ENCODE measurements around the gene ANKRD28.
A peak's percentile ranks its signal among the peaks of the same experiment; 100 is the strongest.
"Not testable (repeated sequence)": the region's sequence is repeated elsewhere in the genome, so short reads cannot be mapped to it uniquely, and the experiment has no call there.

Gene ANKRD28

GRCh38 chr3:15813079-15813478 is 15.3 kb upstream of the ANKRD28 start:
- not testable (repeated sequence) for H3K27ac Mint-ChIP-seq; H3K36me3 Mint-ChIP-seq (ENCODE audit: low read depth); H3K9me3 Mint-ChIP-seq; DNase-seq; H3K27me3 Mint-ChIP-seq; H3K4me3 Mint-ChIP-seq
- peaks cover 50% of the 10 kb centered on the region for H3K4me1 Mint-ChIP-seq (ENCODE audit: low read depth)

- Mint-ChIP-seq H3K4me3 (no peak overlapping the region), H3K27me3 (no peaks in the 10 kb centered on the region), H3K9me3 (no peaks in the 10 kb centered on the region), H3K4me1 (ENCODE audit: low read depth) (peaks cover 48% of the 10 kb centered on the region), H3K27ac (no peak overlapping the region), H3K36me3 (ENCODE audit: low read depth) (peaks cover 3% of the 10 kb centered on the region)
- DNase-seq: no peak
Measured at GRCh38 chr3:15812183-15812582, 14.4 kb upstream of the ANKRD28 start.

GRCh38 chr3:15810702-15811101 is 12.9 kb upstream of the ANKRD28 start:
- H3K27me3 Mint-ChIP-seq: no peaks in the 10 kb centered on the region
- no peak for DNase-seq
- H3K9me3 Mint-ChIP-seq: no peaks in the 10 kb centered on the region
- peak overlapping the region; percentile 18 for H3K27ac Mint-ChIP-seq
- H3K36me3 Mint-ChIP-seq (ENCODE audit: low read depth): peaks cover 3% of the 10 kb centered on the region
- H3K4me1 Mint-ChIP-seq (ENCODE audit: low read depth): peaks cover 48% of the 10 kb centered on the region
- no peak overlapping the region for H3K4me3 Mint-ChIP-seq

GRCh38 chr3:15809313-15809712 is 11.5 kb upstream of the ANKRD28 start:
- Mint-ChIP-seq H3K27ac (no peak overlapping the region), H3K36me3 (ENCODE audit: low read depth) (peaks cover 3% of the 10 kb centered on the region), H3K4me3 (no peak overlapping the region), H3K4me1 (ENCODE audit: low read depth) (peaks cover 55% of the 10 kb centered on the region), H3K9me3 (no peaks in the 10 kb centered on the region), H3K27me3 (no peaks in the 10 kb centered on the region)
- DNase-seq: no peak

GRCh38 chr3:15808679-15809310 is 11.0 kb upstream of the ANKRD28 start:
- H3K27ac Mint-ChIP-seq: no peak overlapping the region
- peaks cover 3% of the 10 kb centered on the region for H3K36me3 Mint-ChIP-seq (ENCODE audit: low read depth)
- peaks cover 57% of the 10 kb centered on the region for H3K4me1 Mint-ChIP-seq (ENCODE audit: low read depth)

GRCh38 chr3:15805756-15806266 is 8.0 kb upstream of the ANKRD28 start:
- H3K9me3 Mint-ChIP-seq: peaks cover 5% of the 10 kb centered on the region
- peaks cover 5% of the 10 kb centered on the region for H3K36me3 Mint-ChIP-seq (ENCODE audit: low read depth)
- peaks cover 77% of the 10 kb centered on the region for H3K4me1 Mint-ChIP-seq (ENCODE audit: low read depth)
- H3K4me3 Mint-ChIP-seq: no peak overlapping the region
- peak overlapping the region; percentile 50 for H3K27ac Mint-ChIP-seq
- no peaks in the 10 kb centered on the region for H3K27me3 Mint-ChIP-seq
- DNase-seq: no peak

More at GRCh38 chr3:15808679-15809310, 11.0 kb upstream of the ANKRD28 start:
- no peak for DNase-seq
- H3K27me3 Mint-ChIP-seq: no peaks in the 10 kb centered on the region
- no peaks in the 10 kb centered on the region for H3K9me3 Mint-ChIP-seq
- H3K4me3 Mint-ChIP-seq: no peak overlapping the region

GRCh38 chr3:15804553-15805095 is 6.8 kb upstream of the ANKRD28 start:
- Mint-ChIP-seq H3K27ac (peak overlapping the region; percentile 41), H3K27me3 (no peaks in the 10 kb centered on the region), H3K4me3 (no peak overlapping the region), H3K4me1 (ENCODE audit: low read depth) (peaks cover 77% of the 10 kb centered on the region), H3K36me3 (ENCODE audit: low read depth) (peaks cover 5% of the 10 kb centered on the region), H3K9me3 (peaks cover 5% of the 10 kb centered on the region)
- no peak for DNase-seq

- no peak for DNase-seq
- Mint-ChIP-seq H3K27me3 (no peaks in the 10 kb centered on the region), H3K4me3 (no peak overlapping the region), H3K36me3 (ENCODE audit: low read depth) (peaks cover 5% of the 10 kb centered on the region), H3K4me1 (ENCODE audit: low read depth) (peaks cover 75% of the 10 kb centered on the region), H3K27ac (no peak overlapping the region), H3K9me3 (peaks cover 5% of the 10 kb centered on the region)
Measured at GRCh38 chr3:15803921-15804320, 6.1 kb upstream of the ANKRD28 start.

- DNase-seq: no peak
- H3K27me3 Mint-ChIP-seq: no peaks in the 10 kb centered on the region
- H3K4me1 Mint-ChIP-seq (ENCODE audit: low read depth): peaks cover 82% of the 10 kb centered on the region
- peaks cover 5% of the 10 kb centered on the region for H3K9me3 Mint-ChIP-seq
- H3K4me3 Mint-ChIP-seq: no peak overlapping the region
- peak overlapping the region; percentile 13 for H3K27ac Mint-ChIP-seq
- H3K36me3 Mint-ChIP-seq (ENCODE audit: low read depth): peaks cover 5% of the 10 kb centered on the region
Measured at GRCh38 chr3:15801298-15801697, 3.5 kb upstream of the ANKRD28 start.

- Mint-ChIP-seq H3K27ac (no peak overlapping the region), H3K36me3 (ENCODE audit: low read depth) (peaks cover 5% of the 10 kb centered on the region), H3K4me1 (ENCODE audit: low read depth) (peaks cover 79% of the 10 kb centered on the region), H3K4me3 (no peak overlapping the region), H3K27me3 (no peaks in the 10 kb centered on the region), H3K9me3 (peaks cover 5% of the 10 kb centered on the region)
- no peak for DNase-seq
Measured at GRCh38 chr3:15800780-15801179, 3.0 kb upstream of the ANKRD28 start.

- peaks cover 79% of the 10 kb centered on the region for H3K4me1 Mint-ChIP-seq (ENCODE audit: low read depth)
- no peak overlapping the region for H3K27ac Mint-ChIP-seq
- no peak overlapping the region for H3K4me3 Mint-ChIP-seq
- H3K9me3 Mint-ChIP-seq: peaks cover 5% of the 10 kb centered on the region
- H3K36me3 Mint-ChIP-seq (ENCODE audit: low read depth): peaks cover 5% of the 10 kb centered on the region
- no peak for DNase-seq
- H3K27me3 Mint-ChIP-seq: no peaks in the 10 kb centered on the region
Measured at GRCh38 chr3:15800327-15800726, 2.5 kb upstream of the ANKRD28 start.

GRCh38 chr3:15798533-15799245 is 910 bp upstream of the ANKRD28 start:
- peaks cover 5% of the 10 kb centered on the region for H3K9me3 Mint-ChIP-seq
- DNase-seq: no peak
- H3K4me3 Mint-ChIP-seq: no peak overlapping the region
- peak overlapping the region; percentile 59 for H3K27ac Mint-ChIP-seq
- peaks cover 78% of the 10 kb centered on the region for H3K4me1 Mint-ChIP-seq (ENCODE audit: low read depth)
- H3K36me3 Mint-ChIP-seq (ENCODE audit: low read depth): peaks cover 17% of the 10 kb centered on the region
- no peaks in the 10 kb centered on the region for H3K27me3 Mint-ChIP-seq

GRCh38 chr3:15796771-15797641 is 773 bp downstream of the ANKRD28 start:
- Mint-ChIP-seq H3K27me3 (no peaks in the 10 kb centered on the region), H3K9me3 (no peaks in the 10 kb centered on the region), H3K4me3 (peak overlapping the region; percentile 60), H3K36me3 (ENCODE audit: low read depth) (peaks cover 22% of the 10 kb centered on the region), H3K27ac (peak overlapping the region; percentile 93), H3K4me1 (ENCODE audit: low read depth) (peaks cover 74% of the 10 kb centered on the region)
- no peak for DNase-seq

- peak overlapping the region; percentile 93 for H3K27ac Mint-ChIP-seq
- peaks cover 72% of the 10 kb centered on the region for H3K4me1 Mint-ChIP-seq (ENCODE audit: low read depth)
- H3K27me3 Mint-ChIP-seq: no peaks in the 10 kb centered on the region
Measured at GRCh38 chr3:15796331-15796730, 1.4 kb downstream of the ANKRD28 start.

More at GRCh38 chr3:15796331-15796730, 1.4 kb downstream of the ANKRD28 start:
- H3K9me3 Mint-ChIP-seq: peaks cover 3% of the 10 kb centered on the region
- DNase-seq: no peak
- peak overlapping the region; percentile 60 for H3K4me3 Mint-ChIP-seq
- H3K36me3 Mint-ChIP-seq (ENCODE audit: low read depth): peaks cover 29% of the 10 kb centered on the region

Measured in activated T-cell treated with anti-CD3 and anti-CD28 coated beads, Interleukin-2, amount 50 U/mL, for 24 hours (primary cell).